Right lung (tissue), 5 donors: ENCODE results near the gene PRIM1. TPM values are rescaled to one million over a fixed set of nuclear protein-coding genes. Genes with fewer than 3 reads are reported as not detected.
"Not testable (repeated sequence)": the region's sequence is repeated elsewhere in the genome, so short reads cannot be mapped to it uniquely, and the experiment has no call there.

ENCODE experiments used
- DNase-seq, 2 donors: peaks; one replicate each; pipeline ENCODE4 v3.0.0-alpha.2; 2013
- polyA plus RNA-seq, 5 donors: library from polyadenylated mRNA; unstranded; fragments of 120-200 nt; gene quantifications; one replicate each; pipeline versions ENCODE4 v1.2.1 to v1.2.3, GENCODE V29; 2013; ENCODE audit warnings: inconsistent platforms in 1 of 5, low replicate concordance in 1 of 5; ENCODE audit not compliant: insufficient read length in 5 of 5, insufficient read depth in 1 of 5

Gene PRIM1
- polyA plus RNA-seq, 5 donors, result 16.5 to 31.2 (median 23.7) TPM

DNA sequence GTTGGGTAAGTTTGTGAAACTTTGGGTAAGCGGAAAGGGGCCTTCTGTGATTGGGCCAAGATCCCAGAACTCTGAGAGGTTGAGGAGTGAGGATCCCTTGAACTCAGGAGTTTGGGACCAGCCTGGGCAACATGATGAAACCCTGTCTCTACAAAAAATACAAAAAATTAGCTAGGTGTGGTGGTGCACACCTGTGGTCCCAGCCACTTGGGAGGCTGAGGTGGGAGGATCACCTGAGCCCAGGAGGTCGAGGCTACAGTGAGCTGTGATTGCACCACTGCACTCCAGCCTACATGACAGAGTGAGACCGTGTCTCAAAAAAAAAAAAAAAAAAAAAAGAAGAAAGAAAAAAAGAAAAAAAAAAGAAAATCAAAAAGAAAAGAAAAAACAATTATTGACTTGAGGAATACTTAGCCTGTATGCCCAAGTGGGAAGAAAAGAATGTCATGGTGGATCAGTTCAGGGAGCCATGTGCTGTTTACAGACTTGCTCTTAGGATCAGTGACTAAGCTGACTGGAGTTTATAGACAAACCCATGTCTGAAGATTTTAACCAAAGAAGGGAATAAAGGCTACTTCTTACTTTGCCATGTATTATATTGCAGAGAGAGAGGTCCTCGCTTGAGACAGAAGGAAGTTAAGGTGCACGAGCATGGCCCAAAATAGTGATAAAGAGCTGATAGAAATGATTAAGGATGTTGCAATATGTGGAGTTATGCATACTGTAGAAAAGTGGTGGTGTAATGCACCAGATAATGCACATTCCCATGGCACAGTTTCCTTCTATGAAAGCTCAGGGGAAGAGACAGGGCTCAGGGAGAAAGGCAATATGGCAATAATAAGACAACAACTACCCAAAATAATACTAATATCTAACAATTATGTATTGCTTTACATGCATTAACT lies 11.9 kb upstream of the PRIM1 start:
- no peak for DNase-seq

DNA sequence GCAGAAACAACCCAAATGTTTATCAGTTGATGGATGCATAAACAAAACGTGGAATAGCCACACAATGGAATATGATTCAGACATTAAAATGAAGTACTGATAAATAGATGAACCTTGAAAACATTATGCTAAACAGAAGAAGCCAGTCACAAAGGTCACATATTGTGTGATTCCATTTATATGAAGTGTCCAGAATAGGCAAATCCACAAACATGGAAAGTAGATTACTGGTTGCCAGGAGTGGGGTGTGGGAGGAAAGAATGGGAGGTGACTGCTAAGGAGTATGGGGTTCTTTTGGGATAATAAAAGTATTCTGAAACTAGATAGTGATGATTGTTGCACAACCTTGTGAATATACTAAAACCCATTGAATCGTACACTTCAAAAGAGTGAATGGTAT lies 9.7 kb upstream of the PRIM1 start:
- no peak for DNase-seq

DNA sequence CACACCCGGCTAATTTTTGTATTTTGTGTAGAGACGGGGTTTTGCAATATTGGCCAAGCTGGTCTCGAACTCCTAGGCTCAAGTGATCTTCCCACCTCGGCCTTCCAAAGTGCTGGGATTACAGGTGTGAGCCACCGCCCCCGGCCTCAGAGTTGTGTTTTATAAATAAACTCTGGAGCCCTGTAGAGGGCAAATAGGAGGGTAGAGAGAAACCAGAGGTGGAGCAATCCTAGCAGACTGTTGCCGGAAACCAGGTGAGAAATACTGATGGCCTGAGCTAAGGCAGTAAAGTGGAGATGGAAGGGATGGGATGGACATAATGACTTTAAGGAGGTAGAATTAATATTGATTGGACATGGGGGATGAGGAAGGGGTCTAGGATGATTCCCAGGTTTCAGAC lies 8.3 kb upstream of the PRIM1 start:
- DNase-seq, result no peak

DNA sequence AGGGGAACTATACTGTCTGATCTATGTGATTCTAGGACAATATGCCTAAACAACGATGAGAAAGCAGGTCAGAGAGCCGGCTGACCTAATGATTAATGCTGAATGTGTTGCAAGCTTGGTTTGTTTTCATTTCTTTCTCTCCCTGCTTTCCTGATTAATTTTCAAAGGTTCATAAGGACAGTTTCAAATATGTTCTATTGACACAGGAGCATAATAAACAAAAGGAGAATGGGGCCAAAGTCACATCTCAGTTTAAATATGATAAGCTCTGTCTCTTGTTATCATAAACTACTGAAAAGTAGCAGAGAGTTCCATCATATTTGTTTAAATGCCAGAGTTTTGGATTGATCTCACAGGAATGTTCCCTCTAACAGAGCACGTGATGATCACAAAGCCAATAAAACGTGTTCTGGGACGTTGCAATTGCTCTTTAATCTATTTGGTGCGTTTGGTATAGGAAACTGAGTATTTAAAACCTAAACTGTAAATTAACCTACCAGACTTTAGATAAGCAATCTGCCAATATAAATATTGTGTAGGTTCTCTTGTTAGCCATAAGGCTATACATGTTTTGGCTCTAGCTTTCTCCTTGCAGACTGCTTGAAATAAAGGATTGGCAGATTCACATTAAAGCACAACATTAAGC lies 7.3 kb upstream of the PRIM1 start:
- no peak for DNase-seq

DNA sequence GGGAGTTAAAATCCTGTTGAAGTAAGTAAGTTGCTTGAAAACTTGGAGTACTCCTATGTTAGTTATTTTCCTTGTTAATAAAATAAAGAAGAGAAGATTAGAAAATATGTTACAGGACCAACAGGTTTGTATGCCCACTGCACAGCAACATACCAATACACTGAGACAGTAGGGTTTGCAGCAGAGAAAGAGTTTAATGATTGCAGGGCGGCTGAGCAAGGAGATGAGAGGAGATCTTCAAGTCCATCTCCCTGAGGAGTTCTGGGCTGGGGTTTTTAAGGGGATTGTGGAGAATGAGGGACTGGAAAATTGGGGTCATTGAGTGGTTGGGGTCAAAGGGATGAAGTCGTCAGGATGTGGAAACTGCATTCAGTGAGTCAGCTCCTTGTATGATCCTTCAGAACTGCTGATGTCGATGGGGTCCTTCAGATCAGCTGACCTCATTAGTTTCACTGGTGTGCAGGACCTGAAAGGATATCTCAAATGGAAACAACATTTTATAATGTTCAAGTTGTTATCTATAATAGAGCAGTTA lies 6.7 kb upstream of the PRIM1 start:
- DNase-seq, result no peak

DNA sequence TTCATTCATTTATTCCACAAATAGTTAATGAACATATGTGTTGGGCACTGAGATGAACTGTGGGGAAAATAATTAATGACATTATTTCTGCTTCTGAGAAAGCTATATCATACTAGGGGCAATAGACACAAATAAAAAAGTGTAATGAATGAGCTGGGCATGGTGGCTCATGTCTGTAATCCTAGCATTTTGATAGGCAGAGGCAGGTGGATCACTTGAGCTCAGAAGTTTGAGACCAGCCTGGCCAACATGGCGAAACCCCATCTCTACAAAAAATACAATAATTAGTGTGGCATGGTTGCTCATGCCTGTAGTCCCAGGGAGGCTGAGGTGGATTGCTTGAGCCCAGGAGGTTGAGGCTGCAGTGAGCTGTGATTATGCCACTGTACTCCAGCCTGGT lies 5.8 kb upstream of the PRIM1 start:
- not testable (repeated sequence) for DNase-seq

DNA sequence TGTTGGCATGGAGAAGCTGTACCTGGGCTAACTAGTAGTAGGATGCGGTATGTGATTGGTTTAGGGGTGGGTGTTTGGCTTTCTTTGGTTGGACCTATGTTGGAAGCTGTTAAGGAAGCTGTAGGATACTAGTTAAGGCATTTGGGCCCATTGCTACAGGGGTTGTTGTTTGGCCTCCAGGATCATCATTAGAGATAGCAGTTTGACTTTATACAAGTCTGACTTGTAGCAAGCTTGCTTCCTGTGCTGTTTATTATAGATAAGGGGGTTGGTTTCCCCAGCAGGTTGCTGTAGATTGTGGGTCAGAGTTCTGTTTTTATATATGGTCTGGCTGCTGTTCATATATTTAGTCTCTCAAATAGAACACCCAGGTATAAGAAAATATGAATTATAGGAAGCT lies 1.4 kb upstream of the PRIM1 start:
- DNase-seq, result no peak

DNA sequence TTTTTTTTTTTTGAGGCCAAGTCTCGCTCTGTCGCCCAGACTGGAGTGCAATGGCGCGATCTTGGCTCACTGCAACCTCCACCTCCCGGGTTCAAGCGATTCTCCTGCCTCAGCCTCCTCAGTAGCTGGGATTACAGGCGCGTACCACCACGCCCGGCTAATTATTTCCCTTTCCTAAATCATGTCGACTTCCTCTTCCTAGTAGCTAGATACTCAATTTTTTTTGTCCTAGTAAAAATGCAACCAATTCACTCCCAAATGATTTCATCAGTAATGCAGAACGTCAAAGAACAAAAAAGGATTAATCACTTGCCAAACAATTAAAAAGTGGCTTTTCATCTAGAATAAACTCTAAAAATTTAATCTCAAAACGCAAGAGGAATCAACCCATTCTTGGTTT lies 1.5 kb downstream of the PRIM1 start:
- DNase-seq, result not testable (repeated sequence)

DNA sequence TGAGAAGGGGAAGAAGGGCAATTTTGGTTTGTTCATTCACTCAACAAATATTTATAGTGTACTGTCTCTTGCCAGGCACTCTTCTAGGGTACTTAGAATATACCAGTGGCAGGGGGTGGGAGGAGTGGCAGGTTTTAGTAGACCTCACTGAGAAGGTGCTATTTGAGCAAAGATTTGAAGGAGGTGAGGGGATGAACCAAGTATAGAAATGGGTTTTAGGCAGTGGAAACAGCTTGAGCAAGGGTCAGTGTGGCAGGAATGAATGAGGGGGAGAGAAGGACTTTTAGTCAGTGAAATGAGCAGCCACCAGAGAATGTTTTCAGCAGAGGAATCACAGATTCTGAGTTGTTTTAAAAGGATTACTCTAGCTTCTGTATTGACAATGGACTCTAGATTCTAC lies 2.3 kb downstream of the PRIM1 start:
- no peak for DNase-seq

DNA sequence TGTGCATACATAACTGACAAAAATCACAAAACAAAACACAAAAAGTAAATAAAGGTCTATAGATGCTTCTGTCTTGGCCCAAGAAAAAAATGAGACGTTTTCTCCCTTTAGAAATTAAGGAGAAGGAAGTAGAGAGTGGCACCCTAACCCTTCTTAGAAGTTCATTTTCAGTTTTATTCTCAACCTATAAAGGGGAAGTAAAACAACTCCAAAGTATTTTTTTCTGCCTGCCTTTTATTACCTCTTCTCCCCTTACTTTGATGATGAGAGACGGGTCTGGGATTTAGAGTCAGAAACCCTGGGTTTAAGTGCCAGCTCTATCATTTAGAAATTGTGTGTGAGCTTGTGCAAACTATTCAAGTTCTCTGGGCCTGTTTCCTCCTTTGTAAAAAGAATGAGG lies 2.8 kb downstream of the PRIM1 start:
- DNase-seq, result no peak

DNA sequence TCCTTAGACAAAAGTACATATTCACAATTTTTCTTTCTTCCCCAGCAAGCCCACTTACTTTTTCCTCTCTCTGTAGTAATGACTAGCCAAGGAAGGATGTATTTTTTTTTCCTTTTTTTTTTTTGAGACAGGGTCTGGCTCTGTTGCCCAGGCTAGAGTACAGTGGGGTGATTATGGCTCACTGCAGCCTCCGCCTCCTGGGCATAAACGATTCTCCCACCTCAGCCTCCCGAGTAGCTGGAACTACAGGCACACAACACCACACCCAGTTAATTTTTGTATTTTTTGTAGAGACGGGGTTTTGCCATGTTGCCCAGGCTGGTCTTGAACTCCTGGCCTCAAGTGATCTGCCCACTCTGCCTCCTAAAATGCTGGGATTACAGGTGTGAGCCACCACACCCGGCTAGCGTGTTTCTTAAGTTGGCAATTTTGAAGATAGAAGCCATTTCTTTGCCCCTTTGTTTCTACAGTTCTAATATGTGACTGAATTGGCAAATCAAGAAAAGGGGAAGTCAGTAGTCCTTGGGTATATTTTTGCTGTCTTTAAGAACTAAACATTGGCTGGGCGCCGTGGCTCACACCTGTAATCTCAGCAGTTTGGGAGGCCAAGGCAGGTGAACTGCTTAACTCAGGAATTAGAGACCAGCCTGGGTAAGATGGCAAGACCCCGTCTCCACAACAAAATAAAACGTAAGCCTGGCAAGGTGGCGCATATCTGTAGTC lies 23.8 kb downstream of the PRIM1 start:
- no peak for DNase-seq

DNA sequence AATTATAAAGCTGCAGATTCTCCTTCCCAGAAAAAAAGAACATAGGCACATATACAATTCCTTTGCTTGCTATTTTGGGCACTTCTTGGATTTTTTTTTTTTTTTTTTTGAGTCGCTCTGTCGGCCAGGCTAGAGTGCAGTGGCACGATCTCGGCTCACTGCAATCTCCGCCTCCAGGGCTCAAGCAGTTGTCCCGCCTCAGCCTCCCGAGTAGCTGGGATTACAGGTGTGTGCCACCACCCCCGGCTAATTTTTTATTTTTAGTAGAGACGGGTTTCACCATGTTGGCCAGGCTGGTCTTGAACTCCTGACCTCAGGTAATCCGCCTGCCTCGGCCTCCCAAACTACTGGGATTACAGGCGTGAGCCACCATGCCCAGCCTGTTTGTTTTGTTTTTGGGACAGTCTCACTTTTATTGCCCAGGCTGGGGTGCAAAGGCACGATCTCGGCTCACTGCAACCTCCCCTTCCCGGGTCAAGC lies 25.9 kb downstream of the PRIM1 start:
- DNase-seq, result not testable (repeated sequence)

DNA sequence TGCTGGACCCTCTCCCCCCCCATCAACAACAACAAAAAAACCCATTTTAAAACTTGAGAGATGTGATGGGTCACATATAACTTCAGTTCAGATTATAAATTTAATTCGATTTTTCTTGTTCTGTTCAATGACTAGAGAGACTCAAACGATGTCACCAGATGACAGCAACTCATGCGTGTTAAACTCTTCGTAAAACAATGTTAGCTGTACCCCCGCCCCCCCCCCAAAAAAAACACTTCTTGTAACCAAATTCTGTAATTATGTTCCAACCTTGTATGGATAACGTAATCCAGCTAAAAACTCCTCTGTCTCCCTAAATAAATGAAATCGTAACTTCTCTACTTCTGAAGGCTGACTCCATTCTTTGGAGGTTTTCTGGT lies 26.4 kb downstream of the PRIM1 start:
- no peak for DNase-seq

DNA sequence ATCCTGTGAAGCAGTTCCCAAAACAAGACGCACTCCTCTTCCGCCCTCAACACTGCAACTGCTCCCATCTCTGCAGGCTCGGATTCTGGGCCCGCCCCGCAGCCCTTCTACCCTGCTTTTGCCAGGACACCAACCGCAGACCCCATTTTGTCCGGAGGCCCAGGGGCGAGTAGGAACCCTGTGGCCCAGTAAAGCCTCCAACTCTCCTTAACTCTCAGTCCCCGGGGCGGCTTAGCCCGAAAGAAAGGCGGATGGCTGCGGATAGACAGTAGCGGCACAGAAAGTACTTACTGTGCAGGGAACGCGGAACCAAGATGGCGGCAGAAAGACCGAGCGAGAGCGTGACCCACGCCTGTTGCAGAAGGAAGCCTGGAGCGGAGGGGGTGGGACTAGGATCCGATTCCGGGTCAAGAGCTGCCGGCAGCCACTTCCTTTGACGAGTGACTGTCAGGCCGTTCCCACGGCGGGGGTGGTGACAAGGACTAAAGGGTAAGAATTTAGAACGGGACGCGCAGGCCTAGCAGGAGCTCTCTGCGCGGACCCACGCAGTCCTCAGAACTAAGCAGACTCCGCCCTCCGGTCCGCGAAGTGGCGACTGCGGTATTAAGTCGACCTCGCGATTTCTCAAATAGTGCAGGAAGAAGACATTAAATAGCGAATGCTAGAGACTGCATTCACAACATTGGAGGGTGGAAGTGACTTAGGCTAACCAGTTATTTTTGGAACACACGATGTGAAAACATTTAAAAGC lies 27.0 kb downstream of the PRIM1 start, which contains the start of gene NACA:
NACA (minus strand) TSS at position 328 of the 751 bp plus-strand sequence. CDS start 778 bp downstream, outside the sequence.
- peak; percentile 96 for DNase-seq

DNA sequence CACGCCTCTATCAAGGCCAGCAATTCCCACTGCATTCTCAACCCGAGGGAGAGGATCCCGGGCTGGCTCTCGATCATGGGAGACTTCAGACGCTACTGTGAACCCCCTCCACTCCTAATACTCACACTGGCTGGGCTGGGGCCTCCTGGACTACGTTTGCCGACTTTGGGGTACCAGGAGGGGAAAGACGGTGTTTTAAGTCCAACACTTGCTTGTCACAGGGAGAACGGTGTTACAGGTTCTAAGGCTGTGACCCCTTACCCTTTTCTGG lies 27.5 kb downstream of the PRIM1 start:
- DNase-seq, result no peak

DNA sequence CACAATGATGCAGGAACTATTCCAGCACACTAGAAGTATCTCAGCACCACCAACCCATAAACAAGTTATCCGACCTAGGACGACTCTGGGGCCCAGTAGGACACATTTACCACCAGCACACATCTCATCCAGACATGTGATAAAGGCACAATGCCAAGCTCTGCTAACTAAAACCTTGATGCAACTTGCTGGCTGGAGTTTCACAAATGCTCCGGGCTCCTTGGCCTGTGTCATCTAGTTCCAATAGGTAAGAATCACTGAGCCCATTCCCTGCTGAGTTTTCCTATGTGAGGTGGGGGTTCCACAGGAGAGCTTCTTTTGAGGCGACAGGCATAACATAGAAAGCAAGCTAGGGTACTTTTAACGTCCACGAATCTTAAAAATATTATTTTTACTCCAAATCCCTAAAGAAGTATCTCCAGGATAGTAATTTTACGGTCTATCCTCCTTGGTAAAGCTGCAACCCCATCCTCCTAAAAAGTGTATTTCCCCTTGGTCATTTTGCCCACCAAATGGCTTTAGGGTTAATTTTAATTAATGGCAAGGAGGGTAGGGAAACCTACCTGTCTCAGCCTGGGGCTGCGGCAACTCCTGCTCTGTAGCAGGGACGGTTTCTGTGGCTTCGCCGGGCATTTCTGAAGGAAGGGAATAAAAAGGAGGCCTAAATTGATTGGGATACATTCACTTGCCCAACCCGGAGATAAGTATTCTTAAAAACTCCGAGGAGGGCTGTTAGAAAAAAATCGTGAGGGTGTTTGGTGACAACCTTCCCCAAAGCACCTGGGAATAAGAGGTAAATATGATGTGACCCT lies 28.0 kb downstream of the PRIM1 start:
- DNase-seq, result peak in 1 of 2 donors; percentile 6

DNA sequence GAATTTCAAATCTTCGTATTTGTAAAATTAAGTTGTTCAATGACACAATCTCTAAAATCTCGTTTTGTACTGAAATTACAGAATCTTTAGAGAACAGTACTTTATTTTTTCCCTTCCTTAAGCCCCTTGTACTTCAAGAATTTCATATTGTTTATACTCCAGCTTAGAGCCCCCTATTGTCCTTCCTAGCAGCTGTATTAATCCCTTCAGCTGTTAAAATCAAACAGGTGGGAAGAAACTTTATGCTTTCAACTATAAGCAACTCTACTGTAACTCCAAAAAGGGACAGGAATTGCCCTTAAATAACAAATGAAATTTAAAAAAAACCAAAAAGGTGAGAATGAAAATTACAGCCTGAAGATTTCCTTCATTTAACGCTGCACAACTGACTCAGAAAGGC lies 28.8 kb downstream of the PRIM1 start:
- no peak for DNase-seq

DNA sequence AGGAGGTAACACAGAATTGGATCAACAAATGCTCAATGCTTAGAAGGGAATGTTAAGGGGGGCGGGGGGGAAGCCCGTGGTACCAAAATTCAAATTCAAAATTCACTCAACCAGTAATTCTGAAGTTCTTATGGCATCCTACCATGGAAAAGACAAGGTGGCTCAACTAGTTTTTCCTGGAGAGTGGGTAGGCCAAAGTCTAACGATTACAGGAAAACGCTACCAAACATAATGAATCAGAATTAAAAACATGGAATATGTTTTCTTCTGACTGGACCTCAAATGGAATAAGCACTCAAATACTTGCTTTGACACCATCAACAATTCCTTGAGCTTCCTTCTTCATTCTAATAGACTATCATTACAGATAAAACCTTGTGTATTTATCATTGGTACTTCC lies 29.3 kb downstream of the PRIM1 start:
- DNase-seq, result no peak

DNA sequence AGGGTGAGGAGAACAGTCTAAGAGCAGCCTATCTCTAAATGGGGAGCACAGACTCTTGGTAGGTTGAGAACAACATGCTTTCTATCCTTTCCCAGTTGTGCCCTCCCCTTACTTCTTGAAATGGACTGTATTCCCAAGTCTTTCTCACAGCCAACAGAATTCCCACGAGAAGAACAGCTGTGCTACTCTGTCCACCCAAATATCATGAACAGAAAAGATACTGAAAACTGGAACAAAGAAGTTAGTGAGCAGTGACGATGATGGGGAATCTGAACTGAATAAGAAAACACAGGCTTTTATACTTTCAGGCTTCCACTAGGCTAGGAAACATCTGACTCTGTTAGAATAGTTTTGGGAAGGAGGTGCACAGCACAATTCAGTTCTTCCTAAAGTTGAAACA lies 30.4 kb downstream of the PRIM1 start:
- DNase-seq, result no peak

DNA sequence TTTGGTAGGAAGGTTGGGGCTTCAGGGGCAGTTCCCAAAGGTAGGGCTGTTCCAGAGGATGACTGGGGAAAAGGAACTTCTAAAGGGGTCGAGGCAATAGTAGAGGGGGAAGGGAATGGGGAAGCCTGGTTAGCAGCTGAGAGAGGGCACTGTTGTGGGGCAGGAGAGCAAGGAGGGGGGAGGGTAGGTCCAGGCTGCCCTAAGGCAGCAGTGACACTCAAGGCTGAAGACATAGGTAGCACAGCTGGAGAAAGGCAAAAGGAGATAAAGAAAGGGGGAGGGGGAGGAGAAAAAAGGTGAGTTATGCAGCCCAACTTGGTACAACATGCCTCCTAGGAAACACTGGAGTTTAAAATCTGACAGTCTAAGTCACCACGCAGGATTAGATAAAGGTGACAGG lies 30.9 kb downstream of the PRIM1 start:
- no peak for DNase-seq

DNA sequence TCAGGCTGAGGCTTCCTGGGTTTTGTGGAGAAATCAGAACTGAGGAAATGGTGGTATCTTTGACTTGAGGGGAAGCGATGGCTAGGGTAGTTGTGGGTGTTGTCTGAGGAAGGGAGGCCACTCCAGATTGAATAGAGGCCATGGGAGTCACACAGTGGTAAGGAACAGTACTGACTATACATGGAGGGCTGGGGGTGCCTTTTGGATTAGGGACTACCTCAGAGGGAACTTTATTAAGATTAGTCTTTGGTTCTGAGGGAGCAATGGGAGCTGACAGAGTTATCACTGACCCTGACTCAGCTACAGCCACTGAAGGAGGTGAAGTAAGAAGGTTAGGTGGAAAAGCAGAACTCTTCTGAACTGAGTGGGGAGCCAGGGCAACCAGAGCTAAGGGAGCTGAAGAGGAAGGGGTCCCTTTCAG lies 31.4 kb downstream of the PRIM1 start:
- no peak for DNase-seq
